Right lobe of liver (tissue), 6 donors: ENCODE data around the gene CDHR2. TPM values are rescaled to one million over a fixed set of nuclear protein-coding genes. Genes with fewer than 3 reads are reported as not detected.
"Not testable (repeated sequence)": the region's sequence is repeated elsewhere in the genome, so short reads cannot be mapped to it uniquely, and the experiment has no call there.

Source experiments
- ATAC-seq, 4 donors: fragments of 200-7000 bp; cut with Tn5 transposase; one replicate each; pipeline ENCODE4 v1.9.1; 2020; ENCODE audit warnings: mild to moderate bottlenecking in 4 of 4, moderate library complexity in 4 of 4
- DNase-seq, 3 donors: peaks; one replicate each; pipeline ENCODE4 v3.0.0-alpha.2; 2020
- H3K27ac ChIP-seq, 3 donors: fragments of 200-600 bp; one replicate each; pipeline ENCODE4 v1.8.0; 2022
- H3K27me3 ChIP-seq, 2 donors: fragments of 200-600 bp; one replicate each; pipeline ENCODE4 v1.8.0; 2022
- H3K36me3 ChIP-seq, 4 donors: fragments of 200-600 bp; sonication (generic) in 1 of 4; one replicate each; pipeline versions ENCODE4 v1.5.1 to v1.8.0; 2017 to 2022; ENCODE audit warnings: control low read depth in 1 of 4
- H3K4me1 ChIP-seq, 4 donors: fragments of 200-600 bp; sonication (generic) in 1 of 4; one replicate each; pipeline versions ENCODE4 v1.5.1 to v1.8.0; 2017 to 2022; ENCODE audit warnings: control low read depth in 1 of 4
- H3K4me3 ChIP-seq, 3 donors: fragments of 200-600 bp; one replicate each; pipeline ENCODE4 v1.8.0; 2022
- H3K9me3 ChIP-seq, 4 donors: fragments of 200-600 bp; sonication (generic) in 1 of 4; one replicate each; pipeline versions ENCODE4 v1.5.1 to v1.8.0; 2017 to 2022; ENCODE audit warnings: control low read depth in 1 of 4
- POLR2A ChIP-seq: fragments of 450-650 bp; IDR thresholded peaks from one replicate; pipeline ENCODE4 v1.6.1; 2017; ENCODE audit warnings: antibody characterized with exemption, mild to moderate bottlenecking
- WGBS: methylation state at CpG from one replicate; pipeline ENCODE4 v1.1.6; 2018; ENCODE audit warnings: low coverage, low lambda C conversion rate; ENCODE audit not compliant: insufficient coverage; ENCODE audit errors: missing lambda C conversion rate; 5-methylcytosine and 5-hydroxymethylcytosine counted together
- intact Hi-C, 2 donors: fragments of 100-400 bp; cut with DNase I; formaldehyde crosslinking; loops; one replicate each; pipeline versions ENCODE4 v1.11.2 to v1.14.1; 2022
- total RNA-seq, 6 experiments: library from RNA; depleted of rRNA in 2 of 6; stranded (reverse); fragments of >200 nt in 2 of 6; fragmentation: NEBNext Ultra II Directional in 3 of 6; extraction: Animal tissue kit (Norgen Biotek cat#: 25700) in 3 of 6; gene quantifications; one replicate each; pipeline versions ENCODE4 v1.1.0 to v1.2.4, GENCODE V29; 2016 to 2023
- TF ChIP-seq, protein P1 (sequence below), 4 donors: fragments of 200-600 bp in 3 of 4; fragments of 450-650 bp in 1 of 4; IDR thresholded peaks; one replicate each; pipeline versions ENCODE4 v1.5.1 to v1.8.0; 2016 to 2022; ENCODE audit warnings: antibody characterized with exemption in 4 of 4, mild to moderate bottlenecking in 2 of 4
- donor health status: DM: no; HTN: yes; CAD: no.
- donor health status: DM: no; HTN: no; CAD: no.
- donor health status: DM: no; HTN: no; CAD: no.
- donor health status: DM: no; HTN: yes; CAD: no.
- donor health status: DM: no; HTN: yes; CAD: no.

The CDHR2 gene
- total RNA-seq, 6 experiments from 2014 or later = 6.8 to 89.2 (median 41.2) TPM

DNA sequence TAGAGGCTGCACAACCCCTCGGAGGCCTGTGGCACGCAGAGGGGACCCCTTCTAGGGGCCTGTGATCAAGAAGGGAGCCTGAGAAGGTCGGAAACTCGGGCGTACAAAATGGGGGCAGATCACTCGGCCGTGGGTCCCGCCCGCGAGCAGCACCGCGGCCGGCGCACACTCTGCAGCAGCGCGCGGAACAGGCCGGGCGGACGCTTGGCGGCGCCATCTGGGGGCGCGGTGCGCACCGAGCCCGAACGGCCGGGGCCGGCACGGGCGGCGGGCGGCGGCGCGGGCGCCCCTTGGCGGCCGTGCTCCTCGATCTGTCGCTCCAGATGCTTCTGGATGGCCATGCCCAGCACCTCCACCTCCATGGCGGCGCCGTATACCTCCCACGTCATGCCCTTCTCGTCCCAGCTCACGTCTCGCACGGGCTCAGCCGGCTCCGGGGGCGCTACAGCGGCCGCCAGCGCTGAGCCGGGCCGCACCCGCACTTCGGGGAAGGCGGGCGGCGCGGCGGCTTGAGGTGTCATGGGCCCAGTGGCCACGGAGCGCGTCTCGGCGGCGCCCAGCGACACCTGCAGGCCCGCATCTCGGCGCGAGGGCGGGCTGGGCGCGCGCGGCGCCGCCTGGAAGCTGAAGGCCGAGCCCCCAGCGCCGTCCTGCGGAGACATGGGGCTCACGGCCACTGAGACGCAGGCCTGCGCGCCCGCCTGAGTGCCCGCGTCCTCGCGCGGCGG is 47.7 kb downstream of the CDHR2 start:
- no peak overlapping the region for H3K27ac ChIP-seq
- DNase-seq (peak; percentile 57 to 65 (median 62)), ATAC-seq (peak; percentile 67 to 87 (median 80))
- no peaks in the 10 kb centered on the region for H3K36me3 ChIP-seq
- H3K4me1 ChIP-seq = no peaks in the 10 kb centered on the region
- H3K27me3 ChIP-seq = no peaks in the 10 kb centered on the region
- 0% methylated on average over 5 of the region's 98 CpGs for WGBS
- H3K9me3 ChIP-seq = no peaks in the 10 kb centered on the region
- intact Hi-C loops = no loop called here
- no peak for TF ChIP-seq POLR2A
- TF ChIP-seq, protein P1, sequence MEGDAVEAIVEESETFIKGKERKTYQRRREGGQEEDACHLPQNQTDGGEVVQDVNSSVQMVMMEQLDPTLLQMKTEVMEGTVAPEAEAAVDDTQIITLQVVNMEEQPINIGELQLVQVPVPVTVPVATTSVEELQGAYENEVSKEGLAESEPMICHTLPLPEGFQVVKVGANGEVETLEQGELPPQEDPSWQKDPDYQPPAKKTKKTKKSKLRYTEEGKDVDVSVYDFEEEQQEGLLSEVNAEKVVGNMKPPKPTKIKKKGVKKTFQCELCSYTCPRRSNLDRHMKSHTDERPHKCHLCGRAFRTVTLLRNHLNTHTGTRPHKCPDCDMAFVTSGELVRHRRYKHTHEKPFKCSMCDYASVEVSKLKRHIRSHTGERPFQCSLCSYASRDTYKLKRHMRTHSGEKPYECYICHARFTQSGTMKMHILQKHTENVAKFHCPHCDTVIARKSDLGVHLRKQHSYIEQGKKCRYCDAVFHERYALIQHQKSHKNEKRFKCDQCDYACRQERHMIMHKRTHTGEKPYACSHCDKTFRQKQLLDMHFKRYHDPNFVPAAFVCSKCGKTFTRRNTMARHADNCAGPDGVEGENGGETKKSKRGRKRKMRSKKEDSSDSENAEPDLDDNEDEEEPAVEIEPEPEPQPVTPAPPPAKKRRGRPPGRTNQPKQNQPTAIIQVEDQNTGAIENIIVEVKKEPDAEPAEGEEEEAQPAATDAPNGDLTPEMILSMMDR (IDR thresholded peaks at IDR 0.05) = peak; percentile 3 to 59 (median 28)
- peak overlapping the region; percentile 21 to 50 (median 33) for H3K4me3 ChIP-seq

- Histone ChIP-seq H3K36me3 (no peaks in the 10 kb centered on the region), H3K27me3 (no peaks in the 10 kb centered on the region), H3K27ac (no peak overlapping the region), H3K4me3 (peak overlapping the region in 1 of 3 donors; percentile 50), H3K4me1 (no peaks in the 10 kb centered on the region), H3K9me3 (no peaks in the 10 kb centered on the region)
- WGBS = 87% methylated on average over 8 of the region's 47 CpGs
- DNase-seq (peak in 1 of 3 donors; percentile 45), ATAC-seq (no peak)
- TF ChIP-seq, protein P1 (IDR thresholded peaks at IDR 0.05) = no peak
- no peak for TF ChIP-seq POLR2A
- intact Hi-C loops = no loop called here
Observed at GRCh38 chr5:176597417-176598389, 48.6 kb downstream of the CDHR2 start.

DNA sequence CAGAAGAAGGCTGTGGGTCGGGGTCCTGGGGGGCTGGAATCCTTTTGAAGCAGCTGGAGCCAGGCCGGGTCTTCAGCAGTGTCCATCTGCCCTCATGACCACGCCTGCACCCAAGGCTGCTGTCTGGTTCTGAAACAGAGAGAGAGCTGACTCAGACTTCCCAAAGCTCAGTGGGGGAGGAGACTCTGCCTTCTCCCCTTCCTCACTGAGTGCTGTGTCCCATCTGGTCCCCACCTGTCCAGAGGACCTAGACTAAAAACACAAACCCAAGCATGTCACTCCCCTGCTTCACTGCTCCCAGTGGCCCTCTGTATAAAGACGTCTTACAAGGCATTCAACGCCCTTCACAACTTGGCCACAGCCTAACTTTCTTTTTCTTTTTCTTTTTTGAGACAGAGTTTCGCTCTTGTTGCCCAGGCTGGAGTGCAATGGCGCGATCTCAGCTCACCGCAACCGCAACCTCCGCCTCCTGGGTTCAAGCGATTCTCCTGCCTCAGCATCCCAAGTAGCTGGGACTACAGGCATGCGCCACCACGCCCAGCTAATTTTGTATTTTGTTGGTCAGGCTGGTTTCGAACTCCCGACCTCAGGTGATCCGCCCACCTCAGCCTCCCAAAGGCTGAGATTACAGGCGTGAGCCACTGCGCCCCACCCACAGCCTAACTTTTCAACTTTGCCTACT is 50.7 kb downstream of the CDHR2 start:
- H3K27ac ChIP-seq, ATAC-seq, H3K4me1 ChIP-seq, H3K36me3 ChIP-seq, intact Hi-C loops, DNase-seq, H3K27me3 ChIP-seq, H3K9me3 ChIP-seq, H3K4me3 ChIP-seq: not testable (repeated sequence)
- WGBS = 90% methylated on average over 11 of the region's 19 CpGs

DNA sequence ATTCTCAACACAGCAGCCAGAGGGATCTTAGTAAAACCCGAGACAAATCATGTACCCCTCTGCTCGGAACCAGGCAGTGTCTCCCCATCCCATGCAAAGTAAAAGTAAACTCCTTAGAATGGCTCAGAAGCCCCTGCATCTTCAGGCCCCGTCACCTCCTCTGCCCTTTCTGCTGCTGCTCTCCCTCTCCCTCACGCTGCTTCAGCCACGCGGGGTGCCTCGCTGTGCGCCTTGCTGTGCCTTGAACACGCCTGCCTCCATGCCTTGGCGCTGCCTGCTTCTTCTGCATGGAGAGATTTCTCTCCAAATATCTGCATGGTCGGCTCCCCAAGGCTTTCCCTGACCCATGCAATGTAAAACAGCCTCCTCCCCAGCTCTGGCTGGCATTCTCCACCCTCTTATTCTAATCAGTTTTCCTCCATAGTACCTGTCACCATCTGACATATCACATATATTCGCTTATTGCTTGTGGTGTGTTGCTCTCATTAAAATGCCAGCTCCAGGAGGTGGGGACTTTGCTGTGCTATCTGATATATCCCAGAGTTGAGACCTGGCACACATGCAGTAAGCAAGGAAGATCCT is 52.9 kb downstream of the CDHR2 start:
- 69% methylated on average over 12 of the region's 12 CpGs for WGBS
- H3K27ac ChIP-seq = no peak overlapping the region
- ATAC-seq (no peak), DNase-seq (no peak)
- H3K9me3 ChIP-seq = no peaks in the 10 kb centered on the region
- TF ChIP-seq POLR2A = no peak
- TF ChIP-seq, protein P1 (IDR thresholded peaks at IDR 0.05) = no peak
- H3K4me3 ChIP-seq = no peak overlapping the region
- intact Hi-C loops = no loop called here
- no peaks in the 10 kb centered on the region for H3K36me3 ChIP-seq
- no peaks in the 10 kb centered on the region for H3K4me1 ChIP-seq
- no peaks in the 10 kb centered on the region for H3K27me3 ChIP-seq
